ENCODE data around the gene MS4A15. TPM values are rescaled to one million over a fixed set of nuclear protein-coding genes. Genes with fewer than 3 reads are reported as not detected.

MS4A15 gene
- total RNA-seq, 1 donor from 2014 or later, result not detected

DNA sequence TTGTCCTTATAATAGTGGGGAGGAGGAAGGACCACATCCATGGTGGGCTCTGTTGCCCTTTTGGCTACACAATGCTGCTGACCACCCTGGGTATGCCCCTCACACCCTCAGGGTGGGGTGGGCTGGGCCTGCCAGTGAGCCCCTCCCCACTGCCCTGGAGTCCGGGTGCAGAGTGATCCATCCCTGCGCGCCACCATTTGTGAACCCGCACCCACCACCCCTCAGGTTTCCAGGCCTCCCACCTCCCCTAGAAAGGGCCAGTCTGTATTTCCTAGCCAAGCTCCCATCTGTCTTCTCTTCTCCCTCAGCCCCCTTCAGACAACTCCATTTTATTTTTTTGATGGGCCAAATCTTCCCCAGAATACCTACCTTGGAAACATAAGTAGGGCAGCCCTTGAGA, 53.5 kb downstream of the MS4A15 start:
- peaks cover 7% of the 10 kb centered on the region for H3K9me3 Mint-ChIP-seq (ENCODE audit: unreplicated experiment)
- no peaks in the 10 kb centered on the region for H3K4me1 Mint-ChIP-seq (ENCODE audit: low read depth, unreplicated experiment)
- no peak overlapping the region for H3K27ac Mint-ChIP-seq (ENCODE audit: unreplicated experiment)
- H3K79me2 ChIP-seq (ENCODE audit: insufficient read depth, low read length), result no peaks in the 10 kb centered on the region
- FAIRE-seq, result no peak
- DNase-seq (ENCODE audit: low read depth), result no peak
- H3K36me3 ChIP-seq (ENCODE audit: insufficient read depth, low read length), result no peaks in the 10 kb centered on the region
- no peak overlapping the region for H3K4me2 ChIP-seq (ENCODE audit: low read length)
- H4K20me1 ChIP-seq (ENCODE audit: insufficient read depth, low read length), result no peaks in the 10 kb centered on the region
- peaks cover 4% of the 10 kb centered on the region for H3K27me3 ChIP-seq (ENCODE audit: insufficient read depth, low read length)
- TF ChIP-seq, protein P1, sequence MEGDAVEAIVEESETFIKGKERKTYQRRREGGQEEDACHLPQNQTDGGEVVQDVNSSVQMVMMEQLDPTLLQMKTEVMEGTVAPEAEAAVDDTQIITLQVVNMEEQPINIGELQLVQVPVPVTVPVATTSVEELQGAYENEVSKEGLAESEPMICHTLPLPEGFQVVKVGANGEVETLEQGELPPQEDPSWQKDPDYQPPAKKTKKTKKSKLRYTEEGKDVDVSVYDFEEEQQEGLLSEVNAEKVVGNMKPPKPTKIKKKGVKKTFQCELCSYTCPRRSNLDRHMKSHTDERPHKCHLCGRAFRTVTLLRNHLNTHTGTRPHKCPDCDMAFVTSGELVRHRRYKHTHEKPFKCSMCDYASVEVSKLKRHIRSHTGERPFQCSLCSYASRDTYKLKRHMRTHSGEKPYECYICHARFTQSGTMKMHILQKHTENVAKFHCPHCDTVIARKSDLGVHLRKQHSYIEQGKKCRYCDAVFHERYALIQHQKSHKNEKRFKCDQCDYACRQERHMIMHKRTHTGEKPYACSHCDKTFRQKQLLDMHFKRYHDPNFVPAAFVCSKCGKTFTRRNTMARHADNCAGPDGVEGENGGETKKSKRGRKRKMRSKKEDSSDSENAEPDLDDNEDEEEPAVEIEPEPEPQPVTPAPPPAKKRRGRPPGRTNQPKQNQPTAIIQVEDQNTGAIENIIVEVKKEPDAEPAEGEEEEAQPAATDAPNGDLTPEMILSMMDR (IDR thresholded peaks at IDR 0.05; ENCODE audit: insufficient read depth, low read depth, low read length), result no peak
- TF ChIP-seq EZH2 (IDR thresholded peaks at IDR 0.05; ENCODE audit: insufficient read depth, low read length), result no peak
- no peaks in the 10 kb centered on the region for H3K4me1 ChIP-seq (ENCODE audit: insufficient read depth, low read length)
- no peak overlapping the region for H3K4me3 ChIP-seq (ENCODE audit: insufficient read depth, low read depth, low read length)
- no peak overlapping the region for H2AFZ ChIP-seq (ENCODE audit: low read depth, low read length)
- no peak overlapping the region for H3K9ac ChIP-seq (ENCODE audit: low read length)
- no peaks in the 10 kb centered on the region for H3K9me3 ChIP-seq (ENCODE audit: insufficient read depth, low read depth, low read length)
- H3K27ac ChIP-seq (ENCODE audit: low read depth, low read length), result no peak overlapping the region
- H3K27me3 Mint-ChIP-seq (ENCODE audit: low read depth, unreplicated experiment), result peaks cover 18% of the 10 kb centered on the region
- no peaks in the 10 kb centered on the region for H3K36me3 Mint-ChIP-seq (ENCODE audit: low read depth, unreplicated experiment)
- no peak overlapping the region for H3K4me3 Mint-ChIP-seq (ENCODE audit: unreplicated experiment)

DNA sequence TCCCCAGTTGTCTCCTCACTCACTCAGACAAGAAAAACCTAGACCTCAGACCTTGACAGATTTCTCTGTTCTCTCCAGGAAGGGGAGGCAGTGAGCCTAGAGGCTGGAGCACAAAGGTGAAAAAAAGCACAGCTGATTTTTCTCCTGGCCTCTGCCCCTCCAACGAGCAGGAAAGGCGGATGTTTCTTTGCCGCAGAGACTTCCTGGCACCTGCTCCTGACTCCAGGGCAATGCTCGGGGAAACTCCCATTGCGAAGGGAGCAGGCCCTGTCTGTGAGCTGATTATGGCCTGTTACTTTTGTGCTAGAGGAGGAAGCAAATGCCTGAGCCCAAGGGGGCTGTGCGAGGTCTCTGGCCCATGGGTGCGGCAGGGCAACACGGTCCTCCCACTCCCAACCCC, 53.9 kb downstream of the MS4A15 start:
- H3K36me3 ChIP-seq (ENCODE audit: insufficient read depth, low read length), result no peaks in the 10 kb centered on the region
- H3K27me3 Mint-ChIP-seq (ENCODE audit: low read depth, unreplicated experiment), result peaks cover 18% of the 10 kb centered on the region
- H3K9me3 ChIP-seq (ENCODE audit: insufficient read depth, low read depth, low read length), result no peaks in the 10 kb centered on the region
- no peak for FAIRE-seq
- no peak for TF ChIP-seq EZH2 (IDR thresholded peaks at IDR 0.05; ENCODE audit: insufficient read depth, low read length)
- TF ChIP-seq, protein P1 (IDR thresholded peaks at IDR 0.05; ENCODE audit: insufficient read depth, low read depth, low read length), result no peak
- no peaks in the 10 kb centered on the region for H3K79me2 ChIP-seq (ENCODE audit: insufficient read depth, low read length)
- no peak overlapping the region for H2AFZ ChIP-seq (ENCODE audit: low read depth, low read length)
- H3K4me1 ChIP-seq (ENCODE audit: insufficient read depth, low read length), result no peaks in the 10 kb centered on the region
- no peak overlapping the region for H3K4me2 ChIP-seq (ENCODE audit: low read length)
- H3K27me3 ChIP-seq (ENCODE audit: insufficient read depth, low read length), result peaks cover 4% of the 10 kb centered on the region
- no peak overlapping the region for H3K4me3 Mint-ChIP-seq (ENCODE audit: unreplicated experiment)
- peaks cover 7% of the 10 kb centered on the region for H3K9me3 Mint-ChIP-seq (ENCODE audit: unreplicated experiment)
- H3K9ac ChIP-seq (ENCODE audit: low read length), result no peak overlapping the region
- no peak overlapping the region for H3K27ac Mint-ChIP-seq (ENCODE audit: unreplicated experiment)
- no peaks in the 10 kb centered on the region for H3K4me1 Mint-ChIP-seq (ENCODE audit: low read depth, unreplicated experiment)
- no peak overlapping the region for H3K27ac ChIP-seq (ENCODE audit: low read depth, low read length)
- no peaks in the 10 kb centered on the region for H3K36me3 Mint-ChIP-seq (ENCODE audit: low read depth, unreplicated experiment)
- DNase-seq (ENCODE audit: low read depth), result no peak
- H4K20me1 ChIP-seq (ENCODE audit: insufficient read depth, low read length), result no peaks in the 10 kb centered on the region
- no peak overlapping the region for H3K4me3 ChIP-seq (ENCODE audit: insufficient read depth, low read depth, low read length)

DNA sequence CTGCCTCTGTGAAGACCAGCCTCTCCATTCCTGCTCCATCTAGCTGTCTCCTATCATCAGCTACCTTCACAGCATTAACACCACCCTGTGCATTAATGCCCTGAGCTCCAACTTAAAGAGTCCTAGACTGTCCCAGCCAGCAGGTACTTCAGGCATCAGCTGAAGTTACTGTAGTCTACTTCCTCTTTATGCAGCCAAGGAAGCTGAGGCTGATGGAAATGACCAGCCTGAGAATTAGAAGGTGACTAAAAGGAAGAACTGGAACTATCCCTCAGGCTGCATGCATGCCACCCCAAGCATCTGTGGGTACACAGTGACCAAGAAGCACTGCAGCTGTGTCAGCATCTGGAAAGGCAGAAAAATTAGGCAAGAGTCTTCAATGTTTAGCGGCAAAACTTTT, 56.7 kb downstream of the MS4A15 start:
- H4K20me1 ChIP-seq (ENCODE audit: insufficient read depth, low read length), result no peaks in the 10 kb centered on the region
- no peaks in the 10 kb centered on the region for H3K4me1 Mint-ChIP-seq (ENCODE audit: low read depth, unreplicated experiment)
- no peak overlapping the region for H3K9ac ChIP-seq (ENCODE audit: low read length)
- no peaks in the 10 kb centered on the region for H3K4me1 ChIP-seq (ENCODE audit: insufficient read depth, low read length)
- peaks cover 16% of the 10 kb centered on the region for H3K9me3 Mint-ChIP-seq (ENCODE audit: unreplicated experiment)
- FAIRE-seq, result no peak
- no peak overlapping the region for H2AFZ ChIP-seq (ENCODE audit: low read depth, low read length)
- no peaks in the 10 kb centered on the region for H3K36me3 ChIP-seq (ENCODE audit: insufficient read depth, low read length)
- peaks cover 20% of the 10 kb centered on the region for H3K27me3 Mint-ChIP-seq (ENCODE audit: low read depth, unreplicated experiment)
- no peak overlapping the region for H3K4me3 ChIP-seq (ENCODE audit: insufficient read depth, low read depth, low read length)
- no peak for DNase-seq (ENCODE audit: low read depth)
- H3K79me2 ChIP-seq (ENCODE audit: insufficient read depth, low read length), result no peaks in the 10 kb centered on the region
- H3K27ac Mint-ChIP-seq (ENCODE audit: unreplicated experiment), result no peak overlapping the region
- no peak overlapping the region for H3K27ac ChIP-seq (ENCODE audit: low read depth, low read length)
- H3K9me3 ChIP-seq (ENCODE audit: insufficient read depth, low read depth, low read length), result peaks cover 10% of the 10 kb centered on the region
- no peaks in the 10 kb centered on the region for H3K36me3 Mint-ChIP-seq (ENCODE audit: low read depth, unreplicated experiment)
- peaks cover 4% of the 10 kb centered on the region for H3K27me3 ChIP-seq (ENCODE audit: insufficient read depth, low read length)
- H3K4me3 Mint-ChIP-seq (ENCODE audit: unreplicated experiment), result no peak overlapping the region
- H3K4me2 ChIP-seq (ENCODE audit: low read length), result no peak overlapping the region
- TF ChIP-seq, protein P1 (IDR thresholded peaks at IDR 0.05; ENCODE audit: insufficient read depth, low read depth, low read length), result no peak
- no peak for TF ChIP-seq EZH2 (IDR thresholded peaks at IDR 0.05; ENCODE audit: insufficient read depth, low read length)

Data from astrocyte (in vitro differentiated cells and primary cell).